Measurements from ENCODE around the gene SYNGR1.
"Not testable (repeated sequence)": the region's sequence is repeated elsewhere in the genome, so short reads cannot be mapped to it uniquely, and the experiment has no call there.

Gene SYNGR1

DNA sequence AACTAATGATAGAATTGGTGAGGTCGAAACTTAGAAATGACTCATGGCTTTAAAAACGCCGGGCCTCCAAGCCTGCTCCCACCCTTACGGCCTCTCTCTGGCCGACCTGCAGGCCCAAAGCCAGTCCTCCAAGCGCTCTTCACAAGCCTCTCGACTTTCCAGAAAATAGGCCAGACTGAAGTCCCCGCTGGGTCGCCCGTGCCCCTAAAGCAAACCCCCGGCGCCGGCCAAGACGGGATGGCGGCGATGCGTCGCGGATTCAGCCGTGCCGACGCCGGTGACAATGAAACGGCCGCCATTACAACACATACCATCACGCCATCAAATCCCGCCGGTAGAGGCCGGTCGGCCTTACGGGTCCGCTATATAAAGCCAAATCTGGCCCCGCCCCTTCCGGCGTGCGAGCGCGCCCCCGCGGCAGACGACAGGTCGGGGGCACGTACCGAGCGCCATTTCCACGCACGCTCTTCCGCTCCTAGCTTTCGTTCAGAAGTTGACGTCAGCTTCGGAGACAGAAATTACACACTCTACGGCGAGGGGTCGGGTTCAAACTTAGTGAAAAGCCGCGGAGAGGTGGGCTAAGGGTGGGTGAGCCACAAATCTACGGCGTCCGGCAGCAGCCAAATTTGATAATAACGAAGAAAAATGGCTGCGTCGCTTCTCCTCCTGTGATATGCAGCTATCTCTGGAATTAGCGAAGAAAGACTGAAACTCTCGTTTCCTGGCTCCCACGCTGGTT lies 30.3 kb upstream of the SYNGR1 start, which contains the start of gene RPL3:
Gene RPL3 (minus strand): TSS at position 340 of the 739 bp plus-strand sequence. CDS start 26 bp downstream, at position 314.
- peak within 1 kb of the TSS; percentile 98 for H3K9ac ChIP-seq (ENCODE audit: low read length)
- peak within 1 kb of the TSS; percentile 77 for H2AFZ ChIP-seq (ENCODE audit: insufficient read depth, low read length, poor library complexity)
- H3K18ac ChIP-seq (ENCODE audit: low read length) = peak within 1 kb of the TSS; percentile 93
- H3K27me3 ChIP-seq (ENCODE audit: insufficient read depth, low read length) = no peaks in the 10 kb centered on the region
- peak within 1 kb of the TSS; percentile 93 for H3K27ac ChIP-seq (ENCODE audit: low read depth, low read length)
- H2BK5ac ChIP-seq (ENCODE audit: low read depth, low read length, poor library complexity) = peak within 1 kb of the TSS; percentile 86
- peak within 1 kb of the TSS; percentile 89 for H2BK120ac ChIP-seq (ENCODE audit: insufficient read depth, low read length, poor library complexity)
- DNase-seq = peak; percentile 95 to 98
- H3K79me2 ChIP-seq (ENCODE audit: control insufficient read depth, insufficient read depth, low read length, poor library complexity) = peaks cover 19% of the 10 kb centered on the region
- H4K8ac ChIP-seq (ENCODE audit: low read depth, low read length) = peak within 1 kb of the TSS; percentile 96
- H3K36me3 ChIP-seq (ENCODE audit: control insufficient read depth in 1 of 2, insufficient read depth in 2 of 2, low read length in 2 of 2) = peaks cover 30 to 37% of the 10 kb centered on the region in 2 experiments
- H3K79me1 ChIP-seq (ENCODE audit: low read length) = peaks cover 12% of the 10 kb centered on the region
- peak within 1 kb of the TSS; percentile 96 for H4K12ac ChIP-seq (ENCODE audit: low read depth, low read length)
- H3K4me1 ChIP-seq (ENCODE audit: control insufficient read depth in 1 of 2, insufficient read depth in 2 of 2, low read length in 2 of 2) = peaks cover 11 to 12% of the 10 kb centered on the region in 2 experiments
- peak within 1 kb of the TSS; percentile 90 for H3K4me2 ChIP-seq (ENCODE audit: low read length)
- H2AK5ac ChIP-seq (ENCODE audit: low read length) = peak within 1 kb of the TSS; percentile 91
- H3K23ac ChIP-seq (ENCODE audit: low read length) = no peak within 1 kb of the TSS
- peak within 1 kb of the TSS; percentile 92 for H3K14ac ChIP-seq (ENCODE audit: low read length)
- no peaks in the 10 kb centered on the region for H3K9me3 ChIP-seq (ENCODE audit: insufficient read depth, low read depth, low read length)
- WGBS (ENCODE audit: extremely low coverage, insufficient coverage, insufficient read length) = no CpG with 5 or more reads among the region's 65 CpGs
- peak within 1 kb of the TSS; percentile 96 for H4K91ac ChIP-seq (ENCODE audit: low read depth, low read length)
- H3K4ac ChIP-seq (ENCODE audit: low read depth, low read length) = peak within 1 kb of the TSS; percentile 97
- no peak within 1 kb of the TSS for H2BK12ac ChIP-seq (ENCODE audit: low read length)
- peak within 1 kb of the TSS; percentile 82 for H3K4me3 ChIP-seq (ENCODE audit: low read depth, low read length)

- H3K4me3 ChIP-seq (ENCODE audit: low read depth, low read length); H3K4me2 ChIP-seq (ENCODE audit: low read length); H3K9me3 ChIP-seq (ENCODE audit: insufficient read depth, low read depth, low read length); H3K23ac ChIP-seq (ENCODE audit: low read length); H2BK12ac ChIP-seq (ENCODE audit: low read length); H3K14ac ChIP-seq (ENCODE audit: low read length); H3K4ac ChIP-seq (ENCODE audit: low read depth, low read length); H4K91ac ChIP-seq (ENCODE audit: low read depth, low read length); H3K9ac ChIP-seq (ENCODE audit: low read length); H2BK5ac ChIP-seq (ENCODE audit: low read depth, low read length, poor library complexity); H2AK5ac ChIP-seq (ENCODE audit: low read length); H3K27me3 ChIP-seq (ENCODE audit: insufficient read depth, low read length); H2AFZ ChIP-seq (ENCODE audit: insufficient read depth, low read length, poor library complexity); H3K27ac ChIP-seq (ENCODE audit: low read depth, low read length); H3K18ac ChIP-seq (ENCODE audit: low read length): not testable (repeated sequence)
- H4K12ac ChIP-seq (ENCODE audit: low read depth, low read length) = peak overlapping the region; percentile 58
- H4K8ac ChIP-seq (ENCODE audit: low read depth, low read length) = peak overlapping the region; percentile 42
- peak overlapping the region; percentile 30 for H2BK120ac ChIP-seq (ENCODE audit: insufficient read depth, low read length, poor library complexity)
- H3K36me3 ChIP-seq (ENCODE audit: control insufficient read depth in 1 of 2, insufficient read depth in 2 of 2, low read length in 2 of 2) = peaks cover 19 to 25% of the 10 kb centered on the region in 2 experiments
- peak in 1 of 2 donors; percentile 41 for DNase-seq
- H3K79me2 ChIP-seq (ENCODE audit: control insufficient read depth, insufficient read depth, low read length, poor library complexity) = peaks cover 19% of the 10 kb centered on the region
- peaks cover 12% of the 10 kb centered on the region for H3K79me1 ChIP-seq (ENCODE audit: low read length)
- H3K4me1 ChIP-seq (ENCODE audit: control insufficient read depth in 1 of 2, insufficient read depth in 2 of 2, low read length in 2 of 2) = peaks cover 8 to 10% of the 10 kb centered on the region in 2 experiments
- no CpG with 5 or more reads among the region's 24 CpGs for WGBS (ENCODE audit: extremely low coverage, insufficient coverage, insufficient read length)
Measured at GRCh38 chr22:39320616-39321029, 29.2 kb upstream of the SYNGR1 start.

GRCh38 chr22:39325392-39325932 lies 24.3 kb upstream of the SYNGR1 start:
- no peak overlapping the region for H3K27ac ChIP-seq (ENCODE audit: low read depth, low read length)
- no peak overlapping the region for H3K4ac ChIP-seq (ENCODE audit: low read depth, low read length)
- no peak overlapping the region for H4K8ac ChIP-seq (ENCODE audit: low read depth, low read length)
- H4K91ac ChIP-seq (ENCODE audit: low read depth, low read length) = no peak overlapping the region
- H2BK120ac ChIP-seq (ENCODE audit: insufficient read depth, low read length, poor library complexity) = no peak overlapping the region
- no peak overlapping the region for H3K9ac ChIP-seq (ENCODE audit: low read length)
- no peak overlapping the region for H3K4me2 ChIP-seq (ENCODE audit: low read length)
- H3K79me2 ChIP-seq (ENCODE audit: control insufficient read depth, insufficient read depth, low read length, poor library complexity) = no peaks in the 10 kb centered on the region
- no peak overlapping the region for H3K4me3 ChIP-seq (ENCODE audit: low read depth, low read length)
- H4K12ac ChIP-seq (ENCODE audit: low read depth, low read length) = no peak overlapping the region
- no peak overlapping the region for H2BK12ac ChIP-seq (ENCODE audit: low read length)
- no peak overlapping the region for H2AK5ac ChIP-seq (ENCODE audit: low read length)
- no peaks in the 10 kb centered on the region for H3K79me1 ChIP-seq (ENCODE audit: low read length)
- H3K36me3 ChIP-seq (ENCODE audit: control insufficient read depth in 1 of 2, insufficient read depth in 2 of 2, low read length in 2 of 2) = no peaks in the 10 kb centered on the region
- no peak overlapping the region for H3K18ac ChIP-seq (ENCODE audit: low read length)
- H2AFZ ChIP-seq (ENCODE audit: insufficient read depth, low read length, poor library complexity) = no peak overlapping the region
- no peak overlapping the region for H2BK5ac ChIP-seq (ENCODE audit: low read depth, low read length, poor library complexity)
- no peaks in the 10 kb centered on the region for H3K4me1 ChIP-seq (ENCODE audit: control insufficient read depth in 1 of 2, insufficient read depth in 2 of 2, low read length in 2 of 2)
- no peak overlapping the region for H3K23ac ChIP-seq (ENCODE audit: low read length)
- H3K14ac ChIP-seq (ENCODE audit: low read length) = no peak overlapping the region
- no peak for DNase-seq
- H3K9me3 ChIP-seq (ENCODE audit: insufficient read depth, low read depth, low read length) = peaks cover 2% of the 10 kb centered on the region
- WGBS (ENCODE audit: extremely low coverage, insufficient coverage, insufficient read length) = no CpG with 5 or more reads among the region's 2 CpGs
- no peaks in the 10 kb centered on the region for H3K27me3 ChIP-seq (ENCODE audit: insufficient read depth, low read length)

DNA sequence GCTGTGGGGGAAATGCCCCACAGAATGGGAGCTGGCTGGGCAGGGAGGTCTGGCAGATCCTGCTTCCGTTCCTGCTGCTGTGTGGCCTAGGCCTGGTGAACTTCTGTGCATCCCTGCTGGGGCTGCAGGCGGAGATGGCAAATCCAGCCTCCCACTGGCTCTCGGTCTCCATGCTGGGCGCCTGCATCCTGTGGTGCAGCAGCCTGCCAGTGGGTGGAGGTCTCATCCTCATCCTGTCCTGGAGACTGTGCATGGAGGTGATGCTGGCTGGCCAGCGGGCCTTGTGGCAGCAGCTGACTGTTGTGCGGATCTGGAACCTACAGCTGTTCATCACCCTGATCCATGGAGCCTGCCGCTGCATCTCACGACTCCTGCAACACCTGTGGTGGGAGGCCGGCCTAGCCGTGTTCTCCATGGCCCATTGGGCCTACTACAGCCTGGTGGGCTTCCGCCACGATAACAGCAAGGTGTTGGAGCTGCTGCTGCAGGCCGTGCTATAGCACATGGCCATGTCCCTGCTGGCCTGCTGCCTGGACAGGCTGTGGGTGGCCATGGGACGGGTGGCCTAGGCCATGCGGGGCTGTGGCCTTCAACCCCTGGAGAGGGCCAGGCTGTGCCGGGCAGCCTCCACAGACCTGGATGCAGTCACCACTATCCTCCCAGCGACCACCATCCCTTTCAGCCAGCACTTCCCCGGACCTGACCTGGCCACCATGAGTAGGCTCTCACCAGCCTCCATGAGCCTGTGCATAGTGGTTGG lies 21.6 kb upstream of the SYNGR1 start:
- Histone ChIP-seq H3K9ac (ENCODE audit: low read length) (no peak overlapping the region), H2AFZ (ENCODE audit: insufficient read depth, low read length, poor library complexity) (no peak overlapping the region), H3K79me2 (ENCODE audit: control insufficient read depth, insufficient read depth, low read length, poor library complexity) (no peaks in the 10 kb centered on the region), H2BK12ac (ENCODE audit: low read length) (no peak overlapping the region), H3K4me1 (ENCODE audit: control insufficient read depth in 1 of 2, insufficient read depth in 2 of 2, low read length in 2 of 2) (no peaks in the 10 kb centered on the region), H3K36me3 (ENCODE audit: control insufficient read depth in 1 of 2, insufficient read depth in 2 of 2, low read length in 2 of 2) (no peaks in the 10 kb centered on the region), H3K27ac (ENCODE audit: low read depth, low read length) (no peak overlapping the region), H3K4ac (ENCODE audit: low read depth, low read length) (no peak overlapping the region), H3K4me2 (ENCODE audit: low read length) (no peak overlapping the region), H2BK120ac (ENCODE audit: insufficient read depth, low read length, poor library complexity) (no peak overlapping the region), H3K4me3 (ENCODE audit: low read depth, low read length) (no peak overlapping the region), H3K27me3 (ENCODE audit: insufficient read depth, low read length) (no peaks in the 10 kb centered on the region), H2BK5ac (ENCODE audit: low read depth, low read length, poor library complexity) (no peak overlapping the region), H4K8ac (ENCODE audit: low read depth, low read length) (no peak overlapping the region), H3K23ac (ENCODE audit: low read length) (no peak overlapping the region), H3K14ac (ENCODE audit: low read length) (no peak overlapping the region), H2AK5ac (ENCODE audit: low read length) (no peak overlapping the region), H4K12ac (ENCODE audit: low read depth, low read length) (no peak overlapping the region), H3K9me3 (ENCODE audit: insufficient read depth, low read depth, low read length) (peaks cover 2% of the 10 kb centered on the region), H3K18ac (ENCODE audit: low read length) (no peak overlapping the region), H3K79me1 (ENCODE audit: low read length) (no peaks in the 10 kb centered on the region), H4K91ac (ENCODE audit: low read depth, low read length) (no peak overlapping the region)
- no peak for DNase-seq
- WGBS (ENCODE audit: extremely low coverage, insufficient coverage, insufficient read length) = no CpG with 5 or more reads among the region's 18 CpGs

Data from trophoblast cell (in vitro differentiated cells and primary cell).